SHP77 treated with DMSO at 0.1 percent for 48 hours (cell line): Measurements from ENCODE around the gene PRKAR1B.

Source experiments
- DNase-seq: peaks from one replicate; lab custom pipeline; 2025; lab: John Stamatoyannopoulos, UW

PRKAR1B gene

DNA sequence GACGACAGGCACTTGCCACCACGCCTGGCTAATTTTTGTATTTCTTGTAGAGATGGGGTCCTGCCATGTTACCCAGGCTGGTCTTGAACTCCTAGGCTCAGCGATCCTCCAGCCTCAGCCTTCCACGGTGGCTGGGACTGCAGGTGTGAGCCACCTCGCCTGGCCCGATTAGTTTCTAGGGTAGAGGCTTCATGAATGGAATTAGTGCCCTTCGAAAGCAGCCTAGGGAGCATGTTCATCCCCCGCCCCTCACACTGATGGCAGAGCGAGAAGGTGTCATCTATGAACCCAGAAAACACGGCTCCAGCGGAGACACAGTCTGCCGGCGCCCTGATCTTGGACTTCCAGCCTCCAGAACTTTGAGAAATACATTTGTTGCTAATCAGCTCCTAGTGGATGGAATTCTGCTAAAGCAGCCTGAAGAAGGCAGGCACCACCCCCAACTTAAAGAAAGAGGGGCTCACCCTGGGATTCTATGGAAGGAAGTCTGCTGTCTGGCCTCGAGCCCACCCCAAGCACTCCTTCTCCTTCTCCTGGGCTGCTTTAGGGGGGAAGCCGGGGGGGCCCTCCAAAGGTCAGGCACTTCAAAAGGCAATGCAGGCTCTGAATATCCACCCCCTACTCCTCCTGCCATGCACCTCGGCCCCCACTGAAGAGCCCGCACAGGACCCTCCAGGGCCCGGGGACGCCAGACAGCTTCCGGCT is 217.5 kb downstream of the PRKAR1B start:
- DNase-seq = no peak

DNA sequence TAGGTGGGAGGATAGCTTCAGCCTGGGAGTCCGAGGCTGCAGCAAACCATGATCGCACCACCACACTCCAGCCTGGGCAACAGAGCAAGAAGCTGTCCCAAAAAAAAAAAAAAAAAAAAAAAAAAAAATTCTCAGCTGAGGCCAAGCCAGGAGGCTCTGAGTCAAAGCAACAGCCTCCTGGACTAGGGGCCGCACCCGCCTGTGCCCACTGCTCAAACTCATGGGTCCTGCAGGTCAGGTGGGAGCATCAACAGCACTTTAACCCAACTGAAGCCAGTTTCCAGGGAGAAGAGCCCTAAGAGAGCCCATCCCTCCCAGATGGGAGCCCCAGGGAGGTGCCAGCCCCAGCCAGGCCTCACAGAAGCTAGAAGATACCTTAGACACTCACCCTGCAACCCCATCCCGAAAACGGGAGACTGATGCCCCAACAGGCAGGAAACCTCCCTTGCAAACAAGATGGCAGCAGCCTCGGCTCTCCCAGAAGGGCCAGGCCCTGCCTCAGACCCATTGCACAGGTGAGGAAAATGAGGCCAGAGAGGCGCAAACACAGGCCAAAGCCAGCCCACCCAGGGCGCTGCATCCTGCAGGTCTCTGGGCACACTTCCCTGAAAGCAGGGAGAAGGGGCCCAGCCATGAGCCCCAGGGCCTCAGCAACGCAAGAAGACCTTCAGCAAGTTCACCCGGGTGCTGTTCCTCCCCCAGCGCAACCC is 218.5 kb downstream of the PRKAR1B start:
- no peak for DNase-seq

GRCh38 chr7:507623-508300 is 219.3 kb downstream of the PRKAR1B start:
- no peak for DNase-seq

DNA sequence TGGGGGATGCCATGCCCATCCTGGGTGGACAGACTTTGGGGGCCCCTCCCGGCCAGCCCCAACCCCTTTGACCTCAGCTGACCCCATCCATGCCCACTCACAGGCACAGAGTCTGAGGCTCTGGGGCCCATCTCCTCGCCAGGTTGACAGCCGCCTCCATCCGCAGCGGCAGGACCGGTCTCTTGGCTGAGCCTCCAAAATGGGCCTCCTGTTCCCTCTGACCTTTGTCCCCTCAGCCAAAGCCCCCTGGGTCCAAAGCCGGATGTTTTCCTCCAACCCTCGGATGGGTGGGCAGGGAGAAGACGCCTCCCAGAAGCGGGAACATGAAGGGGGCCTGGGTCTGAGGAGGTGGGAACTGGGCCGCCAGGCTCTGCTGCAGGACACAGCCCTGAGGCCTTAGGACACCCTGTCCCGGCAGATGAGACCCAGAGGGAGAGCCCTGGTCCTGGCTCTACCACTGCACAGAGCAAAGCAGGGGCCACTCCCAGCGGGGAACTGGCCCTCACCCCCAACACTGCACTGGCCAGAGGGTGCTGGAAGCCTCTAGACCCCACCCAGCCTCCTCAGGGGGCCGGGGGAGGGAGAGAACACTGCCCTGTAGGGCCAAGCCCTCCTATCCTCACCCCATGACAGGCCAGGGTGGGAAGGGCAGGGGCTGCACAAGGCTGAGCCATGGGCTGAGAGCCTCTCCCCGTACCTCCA is 220.0 kb downstream of the PRKAR1B start:
- no peak for DNase-seq

DNA sequence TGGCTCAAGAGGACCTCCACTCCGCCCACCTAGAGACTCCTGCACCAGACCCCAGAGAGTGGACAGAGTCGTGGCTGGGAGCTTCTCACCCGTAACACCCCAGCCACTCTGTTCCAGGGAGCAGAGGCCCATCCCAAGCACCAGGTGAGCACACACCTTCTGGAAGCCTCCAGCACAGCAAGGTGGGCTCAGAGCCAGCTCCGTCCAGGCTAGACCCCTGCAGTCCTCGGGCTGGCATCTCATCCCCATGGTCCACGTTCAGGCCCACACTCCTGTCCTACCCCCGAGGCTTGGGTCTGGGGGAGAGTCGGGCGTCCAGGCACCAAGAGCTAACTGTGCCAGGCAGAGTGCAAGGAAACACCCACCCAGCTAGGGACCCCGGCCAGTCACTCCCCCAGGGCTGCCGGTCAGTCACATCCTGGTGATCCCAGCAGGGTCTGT is 220.7 kb downstream of the PRKAR1B start:
- no peak for DNase-seq

- DNase-seq = no peak
Measured at GRCh38 chr7:505171-505570, 221.9 kb downstream of the PRKAR1B start.

- DNase-seq = no peak
Measured at GRCh38 chr7:504221-505111, 222.6 kb downstream of the PRKAR1B start.

DNA sequence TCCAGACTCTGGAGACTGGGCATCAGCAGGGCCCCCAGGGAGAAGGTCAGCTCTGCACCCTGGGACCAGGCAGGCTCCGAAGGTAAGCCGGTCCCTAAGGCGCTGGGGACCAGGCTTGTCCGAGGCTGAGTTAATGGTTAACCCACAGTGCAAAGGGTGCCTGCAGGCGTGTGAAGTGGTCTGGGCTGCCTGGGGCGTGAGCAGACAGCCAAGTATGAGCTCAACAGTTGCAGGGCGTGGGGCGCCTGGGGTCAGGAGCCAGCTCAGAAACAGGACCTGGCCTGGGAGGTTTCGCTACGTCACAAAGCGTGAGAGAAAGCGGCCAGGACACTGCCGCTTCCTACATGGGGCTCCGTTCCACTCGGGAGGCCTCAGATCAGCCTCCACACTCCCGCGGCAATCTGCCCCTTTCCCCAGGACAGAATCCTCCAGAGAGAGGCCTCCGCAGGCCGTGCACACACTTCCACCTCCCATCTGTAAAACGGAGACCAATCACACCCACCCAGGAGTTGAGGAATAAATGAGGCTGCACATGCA is 223.4 kb downstream of the PRKAR1B start:
- DNase-seq = no peak

DNA sequence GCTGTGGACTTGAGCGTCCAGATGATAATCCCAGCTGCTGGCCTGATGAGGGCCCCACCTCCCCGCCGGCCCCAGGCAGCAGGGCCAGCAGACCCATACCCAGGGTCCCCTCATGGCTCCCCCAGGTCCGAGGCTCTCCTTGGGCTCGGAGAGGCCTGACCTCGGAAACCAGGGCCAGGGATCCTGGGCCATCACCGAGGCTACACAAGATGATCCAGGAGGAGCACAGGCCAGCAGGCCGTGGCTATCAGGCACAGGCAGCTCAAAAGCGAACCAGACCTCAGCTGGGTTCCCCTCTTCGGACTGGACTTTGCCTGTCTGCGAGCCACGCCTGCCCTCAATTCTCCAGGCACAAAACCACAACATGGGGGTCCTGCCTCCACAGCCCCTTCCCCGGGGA is 224.8 kb downstream of the PRKAR1B start:
- DNase-seq = no peak

GRCh38 chr7:501526-501925 is 225.6 kb downstream of the PRKAR1B start:
- DNase-seq = no peak

DNA sequence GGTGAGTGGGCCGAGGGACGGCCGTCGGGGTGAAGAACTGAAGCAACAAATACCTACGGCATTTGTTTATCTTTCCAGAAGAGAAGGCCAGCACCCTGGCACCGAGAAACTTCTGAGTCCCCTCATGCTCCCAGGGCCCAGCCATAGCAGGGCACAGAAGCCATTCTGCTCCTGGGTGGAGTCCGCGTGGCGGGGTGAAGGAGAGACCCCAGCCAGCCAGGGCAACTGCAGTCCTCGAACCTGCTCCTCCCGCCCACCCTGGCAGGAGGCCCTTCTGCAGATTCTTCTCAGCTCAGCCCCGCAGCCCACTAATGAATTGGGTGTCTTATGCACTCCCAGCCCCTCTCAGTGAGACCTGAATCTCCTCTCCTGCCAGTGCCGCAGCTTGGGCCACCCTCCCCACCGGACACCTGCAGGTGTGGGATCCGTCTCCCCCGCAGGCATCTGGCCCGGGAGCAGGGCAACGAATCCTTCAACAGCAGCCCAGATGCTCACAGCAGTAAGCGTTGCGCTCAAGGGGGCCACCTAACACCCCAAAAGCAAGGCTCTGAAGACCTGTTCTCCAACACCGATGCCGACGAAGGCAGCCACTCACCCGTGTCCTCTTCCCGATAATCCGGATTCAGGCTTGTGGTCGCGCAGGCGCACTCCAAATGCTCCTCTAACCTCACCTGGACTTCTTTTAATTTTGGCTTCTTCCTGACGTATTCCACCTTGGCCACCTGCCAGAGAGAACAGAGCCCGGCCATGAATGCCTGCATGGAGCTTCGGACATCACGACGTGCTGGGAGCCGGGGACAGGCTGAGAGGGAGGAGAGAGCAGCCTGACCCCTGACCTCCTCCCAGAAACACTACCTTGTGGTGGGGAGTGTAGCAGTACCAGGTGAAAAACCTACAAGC is 226.3 kb downstream of the PRKAR1B start:
- no peak for DNase-seq

- no peak for DNase-seq
Measured at GRCh38 chr7:499853-500485, 227.1 kb downstream of the PRKAR1B start.
